ACHN (cell line): Measurements from ENCODE around the gene TEKT3.

Experiments
- DNase-seq: peaks from one replicate; pipeline ENCODE4 v3.0.0-alpha.2; 2015
- in situ Hi-C: cut with HindIII; loops from 2 replicates; pipeline ENCODE4 v1.10.0; 2017; ENCODE audit warnings: low sequenced_read_pairs, low pct_ligation_motif_present, low pct_unique_long_range_greater_than_20kb

Gene TEKT3

GRCh38 chr17:15273141-15273793 lies 68.1 kb downstream of the TEKT3 start:
- no peak for DNase-seq
- in situ Hi-C loops, result no loop called here

GRCh38 chr17:15271741-15272140 lies 69.7 kb downstream of the TEKT3 start:
- DNase-seq, result no peak
- in situ Hi-C loops, result no loop called here

- DNase-seq, result no peak
- in situ Hi-C loops, result no loop called here
Observed at GRCh38 chr17:15270628-15271381, 70.6 kb downstream of the TEKT3 start.

- no peak for DNase-seq
- in situ Hi-C loops, result no loop called here
Observed at GRCh38 chr17:15269780-15270089, 71.7 kb downstream of the TEKT3 start.

- in situ Hi-C loops, result no loop called here
- no peak for DNase-seq
Observed at GRCh38 chr17:15269087-15269779, 72.2 kb downstream of the TEKT3 start.

GRCh38 chr17:15268461-15268860 lies 72.9 kb downstream of the TEKT3 start:
- in situ Hi-C loops, result no loop called here
- DNase-seq, result no peak

- DNase-seq, result no peak
- in situ Hi-C loops, result no loop called here
Observed at GRCh38 chr17:15267996-15268395, 73.4 kb downstream of the TEKT3 start.

GRCh38 chr17:15266325-15267125 lies 74.9 kb downstream of the TEKT3 start:
- in situ Hi-C loops, result no loop called here
- no peak for DNase-seq

- no peak for DNase-seq
- in situ Hi-C loops, result no loop called here
Observed at GRCh38 chr17:15265131-15265530, 76.3 kb downstream of the TEKT3 start, which contains the start of gene PMP22. Gene PMP22 (minus strand): TSS chr17:15265326. CDS start chr17:15260727, 4,599 bp downstream.

- in situ Hi-C loops, result no loop called here
- DNase-seq, result no peak
Observed at GRCh38 chr17:15264542-15264941, 76.9 kb downstream of the TEKT3 start.

- in situ Hi-C loops, result no loop called here
- DNase-seq, result no peak
Observed at GRCh38 chr17:15263680-15264079, 77.7 kb downstream of the TEKT3 start.

GRCh38 chr17:15263206-15263579 lies 78.2 kb downstream of the TEKT3 start:
- DNase-seq, result peak; percentile 45
- in situ Hi-C loops, result no loop called here

- peak; percentile 65 for DNase-seq
- in situ Hi-C loops, result no loop called here
Observed at GRCh38 chr17:15262291-15263205, 78.8 kb downstream of the TEKT3 start.

- in situ Hi-C loops, result no loop called here
- DNase-seq, result peak; percentile 24
Observed at GRCh38 chr17:15261802-15262290, 79.6 kb downstream of the TEKT3 start.

- DNase-seq, result peak; percentile 76
- in situ Hi-C loops, result no loop called here
Observed at GRCh38 chr17:15261258-15261801, 80.1 kb downstream of the TEKT3 start.

- peak; percentile 84 for DNase-seq
- in situ Hi-C loops, result no loop called here
Observed at GRCh38 chr17:15260376-15261257, 80.8 kb downstream of the TEKT3 start.
